ENCODE data around the gene SPATA45. TPM values are rescaled to one million over a fixed set of nuclear protein-coding genes. Genes with fewer than 3 reads are reported as not detected.
A peak's percentile ranks its signal among the peaks of the same experiment; 100 is the strongest.

The SPATA45 gene
- total and polyA plus RNA-seq, 2 of the 13 experiments (the other 11 are each of a cell fraction or from before 2014, with no cell fraction given): 0.17 to 0.64 TPM

DNA sequence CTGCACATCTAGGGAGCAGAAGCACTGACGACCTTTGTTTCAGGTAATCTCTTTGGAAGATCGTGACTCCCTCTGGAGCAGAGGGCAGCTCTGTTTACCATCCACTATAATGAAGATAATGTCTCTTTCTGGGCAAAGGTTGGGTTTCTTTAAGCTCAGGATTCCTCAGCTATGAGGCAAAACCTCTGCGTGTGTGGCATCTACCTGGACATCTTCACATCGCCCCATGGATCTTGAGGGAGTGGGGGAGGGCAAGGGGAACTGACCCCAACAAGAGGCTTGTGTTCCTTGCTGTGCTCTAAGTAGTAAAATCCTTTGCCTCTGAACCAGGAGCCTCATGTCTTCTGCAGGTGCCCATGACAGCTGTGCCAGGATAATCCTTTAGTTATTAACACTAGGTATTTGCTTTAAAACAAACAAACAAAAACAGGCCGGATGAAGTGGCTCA lies 19.6 kb downstream of the SPATA45 start:
- intact Hi-C loops (cut with micrococcal nuclease; ENCODE audit: unreplicated experiment): no loop called here
- peak; percentile 90 for DNase-seq (ENCODE audit: low spot score)
- H3K36me3 ChIP-seq (replicated peaks in 1 of 2; ENCODE audit: control insufficient read depth in 1 of 2, insufficient read depth in 2 of 2, low read length in 2 of 2): no peaks in the 10 kb centered on the region
- ChIA-PET CTCF (ENCODE audit: low intra/inter-chr PET ratio, low total read pairs) (no interaction called here), POLR2A (interaction anchor here (1.0 to 4.0 kb wide), 9 partner anchors 9 to 78 kb away, joined by 3 to 49 read pairs (median 4); partner anchors contain the start of genes FLVCR1, NSL1, SPATA45 and TATDN3)
- H3K79me2 ChIP-seq (ENCODE audit: insufficient read depth, low read length): no peaks in the 10 kb centered on the region
- H3K27ac ChIP-seq (ENCODE audit: extremely low read length, insufficient read depth, low read length): peak overlapping the region; percentile 98
- peak overlapping the region; percentile 80 for H2AFZ ChIP-seq (ENCODE audit: low read length)
- FAIRE-seq: peak; percentile 91
- no peaks in the 10 kb centered on the region for H4K20me1 ChIP-seq (ENCODE audit: insufficient read depth, low read length)
- no peaks in the 10 kb centered on the region for H3K27me3 ChIP-seq (ENCODE audit: control insufficient read depth in 1 of 2, insufficient read depth in 2 of 2, low read length in 2 of 2)
- peak overlapping the region; percentile 32 to 64 (median 36); a peak in 5 of 6 replicates for H3K4me3 ChIP-seq (replicated peaks in 1 of 3; ENCODE audit: insufficient read depth in 1 of 3, low read depth in 2 of 3, low read length in 3 of 3)
- H3K4me2 ChIP-seq (ENCODE audit: low read depth, low read length): peak overlapping the region; percentile 98
- in situ Hi-C loops (cut with HindIII; ENCODE audit: extremely low pct_ligation_motif_present, low pct_unique_long_range_greater_than_20kb): no loop called here
- WGBS (ENCODE audit: low lambda C conversion rate): 0% methylated on average over 5 of the region's 5 CpGs
- peaks cover 16% of the 10 kb centered on the region for H3K9me3 ChIP-seq (ENCODE audit: low read length)
- H3K4me1 ChIP-seq (ENCODE audit: insufficient read depth, low read length): peaks cover 48% of the 10 kb centered on the region
- peak; percentile 92 for ATAC-seq
- H3K9ac ChIP-seq (ENCODE audit: insufficient read depth, low read depth, low read length): peak overlapping the region; percentile 75
- TSS peak; percentile 90 for BruUV-seq (replicated peaks)
- TF ChIP-seq SRY (CRISPR knock-in tag; IDR thresholded peaks at IDR 0.05): no peak
- TF ChIP-seq, protein P1, sequence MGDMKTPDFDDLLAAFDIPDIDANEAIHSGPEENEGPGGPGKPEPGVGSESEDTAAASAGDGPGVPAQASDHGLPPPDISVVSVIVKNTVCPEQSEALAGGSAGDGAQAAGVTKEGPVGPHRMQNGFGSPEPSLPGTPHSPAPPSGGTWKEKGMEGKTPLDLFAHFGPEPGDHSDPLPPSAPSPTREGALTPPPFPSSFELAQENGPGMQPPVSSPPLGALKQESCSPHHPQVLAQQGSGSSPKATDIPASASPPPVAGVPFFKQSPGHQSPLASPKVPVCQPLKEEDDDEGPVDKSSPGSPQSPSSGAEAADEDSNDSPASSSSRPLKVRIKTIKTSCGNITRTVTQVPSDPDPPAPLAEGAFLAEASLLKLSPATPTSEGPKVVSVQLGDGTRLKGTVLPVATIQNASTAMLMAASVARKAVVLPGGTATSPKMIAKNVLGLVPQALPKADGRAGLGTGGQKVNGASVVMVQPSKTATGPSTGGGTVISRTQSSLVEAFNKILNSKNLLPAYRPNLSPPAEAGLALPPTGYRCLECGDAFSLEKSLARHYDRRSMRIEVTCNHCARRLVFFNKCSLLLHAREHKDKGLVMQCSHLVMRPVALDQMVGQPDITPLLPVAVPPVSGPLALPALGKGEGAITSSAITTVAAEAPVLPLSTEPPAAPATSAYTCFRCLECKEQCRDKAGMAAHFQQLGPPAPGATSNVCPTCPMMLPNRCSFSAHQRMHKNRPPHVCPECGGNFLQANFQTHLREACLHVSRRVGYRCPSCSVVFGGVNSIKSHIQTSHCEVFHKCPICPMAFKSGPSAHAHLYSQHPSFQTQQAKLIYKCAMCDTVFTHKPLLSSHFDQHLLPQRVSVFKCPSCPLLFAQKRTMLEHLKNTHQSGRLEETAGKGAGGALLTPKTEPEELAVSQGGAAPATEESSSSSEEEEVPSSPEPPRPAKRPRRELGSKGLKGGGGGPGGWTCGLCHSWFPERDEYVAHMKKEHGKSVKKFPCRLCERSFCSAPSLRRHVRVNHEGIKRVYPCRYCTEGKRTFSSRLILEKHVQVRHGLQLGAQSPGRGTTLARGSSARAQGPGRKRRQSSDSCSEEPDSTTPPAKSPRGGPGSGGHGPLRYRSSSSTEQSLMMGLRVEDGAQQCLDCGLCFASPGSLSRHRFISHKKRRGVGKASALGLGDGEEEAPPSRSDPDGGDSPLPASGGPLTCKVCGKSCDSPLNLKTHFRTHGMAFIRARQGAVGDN (CRISPR knock-in tag; IDR thresholded peaks at IDR 0.05): no peak
- peak; percentile 79 for TF ChIP-seq ZEB1 (IDR thresholded peaks at IDR 0.05; ENCODE audit: insufficient replicate concordance, low read depth)
- TF ChIP-seq PRPF4 (IDR thresholded peaks at IDR 0.05; ENCODE audit: low read depth, low read length, poor library complexity, severe bottlenecking): no peak
- TF ChIP-seq, protein P2, sequence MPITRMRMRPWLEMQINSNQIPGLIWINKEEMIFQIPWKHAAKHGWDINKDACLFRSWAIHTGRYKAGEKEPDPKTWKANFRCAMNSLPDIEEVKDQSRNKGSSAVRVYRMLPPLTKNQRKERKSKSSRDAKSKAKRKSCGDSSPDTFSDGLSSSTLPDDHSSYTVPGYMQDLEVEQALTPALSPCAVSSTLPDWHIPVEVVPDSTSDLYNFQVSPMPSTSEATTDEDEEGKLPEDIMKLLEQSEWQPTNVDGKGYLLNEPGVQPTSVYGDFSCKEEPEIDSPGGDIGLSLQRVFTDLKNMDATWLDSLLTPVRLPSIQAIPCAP (CRISPR knock-in tag; IDR thresholded peaks at IDR 0.05; ENCODE audit: low read depth): no peak
- TF ChIP-seq ZKSCAN8 (CRISPR knock-in tag; IDR thresholded peaks at IDR 0.05; ENCODE audit: borderline replicate concordance): no peak
- no peak for TF ChIP-seq ZNF776 (CRISPR knock-in tag; IDR thresholded peaks at IDR 0.05)
- no peak for TF ChIP-seq ZNF17 (CRISPR knock-in tag; IDR thresholded peaks at IDR 0.05)
- TF ChIP-seq, protein P3, sequence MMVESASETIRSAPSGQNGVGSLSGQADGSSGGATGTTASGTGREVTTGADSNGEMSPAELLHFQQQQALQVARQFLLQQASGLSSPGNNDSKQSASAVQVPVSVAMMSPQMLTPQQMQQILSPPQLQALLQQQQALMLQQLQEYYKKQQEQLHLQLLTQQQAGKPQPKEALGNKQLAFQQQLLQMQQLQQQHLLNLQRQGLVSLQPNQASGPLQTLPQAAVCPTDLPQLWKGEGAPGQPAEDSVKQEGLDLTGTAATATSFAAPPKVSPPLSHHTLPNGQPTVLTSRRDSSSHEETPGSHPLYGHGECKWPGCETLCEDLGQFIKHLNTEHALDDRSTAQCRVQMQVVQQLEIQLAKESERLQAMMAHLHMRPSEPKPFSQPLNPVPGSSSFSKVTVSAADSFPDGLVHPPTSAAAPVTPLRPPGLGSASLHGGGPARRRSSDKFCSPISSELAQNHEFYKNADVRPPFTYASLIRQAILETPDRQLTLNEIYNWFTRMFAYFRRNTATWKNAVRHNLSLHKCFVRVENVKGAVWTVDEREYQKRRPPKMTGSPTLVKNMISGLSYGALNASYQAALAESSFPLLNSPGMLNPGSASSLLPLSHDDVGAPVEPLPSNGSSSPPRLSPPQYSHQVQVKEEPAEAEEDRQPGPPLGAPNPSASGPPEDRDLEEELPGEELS (CRISPR knock-in tag; IDR thresholded peaks at IDR 0.05): peak; percentile 79
- TF ChIP-seq ZNF264 (CRISPR knock-in tag; IDR thresholded peaks at IDR 0.05): peak; percentile 23; the same call in 1 of the 2 replicates
- TF ChIP-seq GATA4 (IDR thresholded peaks at IDR 0.05; ENCODE audit: borderline replicate concordance, low read depth): peak; percentile 58; the same call in 1 of the 2 replicates
- no peak for TF ChIP-seq FLYWCH1 (CRISPR knock-in tag; IDR thresholded peaks at IDR 0.05)
- TF ChIP-seq CREM (IDR thresholded peaks at IDR 0.05): peak; percentile 65; the same call in 1 of the 2 replicates
- TF ChIP-seq CREM (CRISPR knock-in tag; IDR thresholded peaks at IDR 0.05): no peak
- peak; percentile 66 for TF ChIP-seq ISL2 (CRISPR knock-in tag; IDR thresholded peaks at IDR 0.05)

Measured in HepG2 (cell line).